Fibroblast of lung (primary cell): ENCODE results near the gene FXN. TPM values are rescaled to one million over a fixed set of nuclear protein-coding genes. Genes with fewer than 3 reads are reported as not detected.

Experiments
- DNase-seq, 2 donors: peaks; one replicate each; pipeline versions ENCODE4 v3.0.0 to v3.0.0-alpha.2; 2010; ENCODE audit warnings: low read depth in 2 of 2
- H2AFZ ChIP-seq: 2 replicates; pipeline ENCODE4 v1.5.1; 2012; ENCODE audit warnings: low read length, control low read depth, inconsistent platforms
- H3K27ac ChIP-seq: 2 replicates; pipeline ENCODE4 v1.5.1; 2011; ENCODE audit warnings: low read length, control low read depth; ENCODE audit not compliant: insufficient read depth
- H3K27me3 ChIP-seq: 2 replicates; pipeline ENCODE4 v1.5.1; 2011; ENCODE audit warnings: mild to moderate bottlenecking, low read length; ENCODE audit not compliant: control insufficient read depth, insufficient read depth
- H3K36me3 ChIP-seq: 2 replicates; pipeline ENCODE4 v1.5.1; 2011; ENCODE audit warnings: low read length; ENCODE audit not compliant: control insufficient read depth, insufficient read depth
- H3K4me1 ChIP-seq: 2 replicates; pipeline ENCODE4 v1.5.1; 2011; ENCODE audit warnings: low read length; ENCODE audit not compliant: control insufficient read depth, insufficient read depth; ENCODE audit errors: extremely low read depth
- H3K4me2 ChIP-seq: 2 replicates; pipeline ENCODE4 v1.5.1; 2011; ENCODE audit warnings: low read length, control low read depth; ENCODE audit not compliant: insufficient read depth; ENCODE audit errors: extremely low read depth
- H3K4me3 ChIP-seq, 4 experiments: fragments of 200-600 bp in 1 of 4; sonication (generic) in 1 of 4; replicated peaks in 1 of 4; 2 replicates each; pipeline ENCODE4 v1.5.1; 2011 to 2016; ENCODE audit warnings: low read length in 4 of 4, low read depth in 3 of 4, mild to moderate bottlenecking in 3 of 4, control low read depth in 2 of 4, inconsistent platforms in 1 of 4, mixed read lengths in 1 of 4; ENCODE audit not compliant: insufficient read depth in 1 of 4; ENCODE audit errors: control extremely low read depth in 1 of 4
- H3K79me2 ChIP-seq: 2 replicates; pipeline ENCODE4 v1.5.1; 2012; ENCODE audit warnings: mild to moderate bottlenecking, low read length, inconsistent platforms; ENCODE audit not compliant: control insufficient read depth, insufficient read depth
- H3K9ac ChIP-seq: 2 replicates; pipeline ENCODE4 v1.5.1; 2011; ENCODE audit warnings: mild to moderate bottlenecking, low read length, control low read depth; ENCODE audit not compliant: insufficient read depth
- H3K9me3 ChIP-seq: 2 replicates; pipeline ENCODE4 v1.5.1; 2012; ENCODE audit warnings: low read depth, low read length; ENCODE audit not compliant: control insufficient read depth, insufficient read depth
- H4K20me1 ChIP-seq: 2 replicates; pipeline ENCODE4 v1.5.1; 2011; ENCODE audit warnings: low read length; ENCODE audit not compliant: control insufficient read depth, insufficient read depth; ENCODE audit errors: extremely low read depth
- CTCF ChIP-seq, 2 donors: IDR thresholded peaks in 1 of 2; conservative IDR thresholded peaks in 1 of 2; 1 replicate in 1 of 2; 2 replicates in 1 of 2; pipeline ENCODE4 v1.5.1; 2011 to 2012; ENCODE audit warnings: low read length in 2 of 2, control low read depth in 1 of 2, inconsistent platforms in 1 of 2, low read depth in 1 of 2, mild to moderate bottlenecking in 1 of 2
- EZH2 ChIP-seq: IDR thresholded peaks from 2 replicates; pipeline ENCODE4 v1.5.1; 2012; ENCODE audit warnings: low read length, control low read depth, mild to moderate bottlenecking; ENCODE audit errors: missing control alignments
- polyA plus RNA-seq, 2 donors: library from polyadenylated mRNA; depleted of rRNA in 1 of 2; stranded (reverse) in 1 of 2; unstranded in 1 of 2; fragments of >200 nt; gene quantifications; 2 replicates each; pipeline ENCODE4 v1.2.1, GENCODE V29; 2011 to 2012; ENCODE audit warnings: missing spikeins in 1 of 2
- total RNA-seq: library from RNA; depleted of rRNA; stranded (reverse); fragments of >200 nt; gene quantifications from 2 replicates; pipeline ENCODE4 v1.2.1, GENCODE V29; 2014

FXN gene
- total and polyA plus RNA-seq, 2 donors (not counting 1 experiment from before 2014, with no cell fraction given) = 0.99 to 21.6 TPM

DNA sequence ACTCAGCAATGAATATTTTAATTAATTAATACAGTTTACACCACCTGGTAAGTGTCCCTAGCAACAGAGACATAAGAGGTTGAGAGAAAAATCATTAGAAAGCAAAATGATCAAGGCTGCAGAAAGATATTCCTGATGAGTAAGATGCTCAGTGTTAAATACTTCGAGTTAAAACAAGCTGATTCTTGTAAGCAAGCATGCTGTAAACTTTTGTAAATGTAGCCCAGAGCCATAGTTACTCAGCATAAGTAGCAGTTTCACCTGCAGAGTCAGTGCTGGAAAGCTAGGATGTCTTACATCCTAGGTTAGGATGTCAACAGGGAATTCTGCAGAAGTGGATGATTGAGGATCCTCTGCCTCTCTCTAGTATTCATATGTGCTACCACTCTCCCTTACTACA, 25.8 kb upstream of the FXN start:
- TF ChIP-seq CTCF (conservative IDR thresholded peaks at IDR 0.05 in 1 of 2, IDR thresholded peaks at IDR 0.05 in 1 of 2; ENCODE audit: low read depth in 1 of 2, low read length in 2 of 2) = no peak
- TF ChIP-seq EZH2 = no peak
- H3K9ac ChIP-seq = no peak overlapping the region
- no peaks in the 10 kb centered on the region for H3K4me1 ChIP-seq
- H3K79me2 ChIP-seq = no peaks in the 10 kb centered on the region
- no peaks in the 10 kb centered on the region for H4K20me1 ChIP-seq
- H3K27me3 ChIP-seq = no peaks in the 10 kb centered on the region
- H3K27ac ChIP-seq = no peak overlapping the region
- H3K36me3 ChIP-seq = no peaks in the 10 kb centered on the region
- no peak overlapping the region for H3K4me2 ChIP-seq
- H3K9me3 ChIP-seq = no peaks in the 10 kb centered on the region
- no peak for DNase-seq
- no peak overlapping the region for H2AFZ ChIP-seq
- no peak overlapping the region for H3K4me3 ChIP-seq

GRCh38 chr9:69012696-69013381, 22.7 kb upstream of the FXN start:
- no peaks in the 10 kb centered on the region for H3K79me2 ChIP-seq
- H2AFZ ChIP-seq = no peak overlapping the region
- no peak for TF ChIP-seq CTCF (conservative IDR thresholded peaks at IDR 0.05 in 1 of 2, IDR thresholded peaks at IDR 0.05 in 1 of 2; ENCODE audit: low read depth in 1 of 2, low read length in 2 of 2)
- no peak for TF ChIP-seq EZH2
- DNase-seq = no peak
- no peak overlapping the region for H3K4me2 ChIP-seq
- no peaks in the 10 kb centered on the region for H4K20me1 ChIP-seq
- no peak overlapping the region for H3K9ac ChIP-seq
- no peaks in the 10 kb centered on the region for H3K27me3 ChIP-seq
- no peaks in the 10 kb centered on the region for H3K36me3 ChIP-seq
- no peaks in the 10 kb centered on the region for H3K9me3 ChIP-seq
- no peak overlapping the region for H3K4me3 ChIP-seq
- no peak overlapping the region for H3K27ac ChIP-seq
- no peaks in the 10 kb centered on the region for H3K4me1 ChIP-seq

- no peak overlapping the region for H3K4me3 ChIP-seq
- TF ChIP-seq CTCF (conservative IDR thresholded peaks at IDR 0.05 in 1 of 2, IDR thresholded peaks at IDR 0.05 in 1 of 2; ENCODE audit: low read depth in 1 of 2, low read length in 2 of 2) = no peak
- no peak for TF ChIP-seq EZH2
Measured at GRCh38 chr9:69013382-69013727, 22.2 kb upstream of the FXN start.

More at GRCh38 chr9:69013382-69013727, 22.2 kb upstream of the FXN start:
- Histone ChIP-seq H3K4me2 (no peak overlapping the region), H2AFZ (no peak overlapping the region), H3K36me3 (no peaks in the 10 kb centered on the region), H3K9ac (no peak overlapping the region), H3K79me2 (no peaks in the 10 kb centered on the region), H3K9me3 (no peaks in the 10 kb centered on the region), H3K27ac (no peak overlapping the region), H3K27me3 (no peaks in the 10 kb centered on the region), H3K4me1 (no peaks in the 10 kb centered on the region), H4K20me1 (no peaks in the 10 kb centered on the region)
- DNase-seq = no peak
